K562 (cell line): ENCODE measurements around the gene INPP5D. TPM values are rescaled to one million over a fixed set of nuclear protein-coding genes. Genes with fewer than 3 reads are reported as not detected.

ENCODE experiments used
- CEBPZ ChIP-seq: fragments of 150-350 bp; IDR thresholded peaks from 2 replicates; pipeline ENCODE4 v1.6.1; 2014; ENCODE audit warnings: low read depth, mild to moderate bottlenecking, low read length, borderline replicate concordance
- E4F1 ChIP-seq: fragments of 250-450 bp; sonication (Bioruptor Pico); IDR thresholded peaks from 2 replicates; pipeline ENCODE4 v1.5.0; 2021; ENCODE audit warnings: mild to moderate bottlenecking, borderline replicate concordance
- FOS ChIP-seq: IDR thresholded peaks from 3 replicates; pipeline ENCODE4 v1.6.1; 2011; ENCODE audit not compliant: insufficient read length; ENCODE audit errors: extremely low read depth
- GATA2 ChIP-seq: sonication (generic); formaldehyde crosslinking; IDR thresholded peaks from 2 replicates; pipeline ENCODE4 v1.4.0; 2020; ENCODE audit warnings: mild to moderate bottlenecking, missing genetic modification reagents
- HDAC1 ChIP-seq, 2 experiments: fragments of 450-650 bp; IDR thresholded peaks; 2 replicates each; pipeline ENCODE4 v1.6.1; 2016 to 2017; ENCODE audit warnings: inconsistent platforms in 1 of 2, mild to moderate bottlenecking in 1 of 2, moderate library complexity in 1 of 2
- IRF9 ChIP-seq: fragments of 450-650 bp; IDR thresholded peaks from 2 replicates; pipeline ENCODE4 v1.6.1; 2016; ENCODE audit warnings: missing biosample characterization, missing genetic modification characterization
- KDM1A ChIP-seq, 2 experiments: fragments of 450-650 bp; IDR thresholded peaks; 2 replicates each; pipeline ENCODE4 v1.6.1; 2016; ENCODE audit warnings: mild to moderate bottlenecking in 2 of 2
- NFE2 ChIP-seq: IDR thresholded peaks from 2 replicates; pipeline ENCODE4 v1.6.1; 2014; ENCODE audit warnings: antibody characterized with exemption, low read depth
- NFIC ChIP-seq: fragments of 450-650 bp; IDR thresholded peaks from 2 replicates; pipeline ENCODE4 v1.6.1; 2017; ENCODE audit warnings: mild to moderate bottlenecking, inconsistent platforms
- RBBP5 ChIP-seq: fragments of 200-600 bp; sonication (generic); IDR thresholded peaks from 2 replicates; pipeline ENCODE4 v1.6.1; 2012; ENCODE audit warnings: borderline replicate concordance, mild to moderate bottlenecking, low read length, control low read depth, inconsistent platforms; ENCODE audit not compliant: insufficient read depth, poor library complexity, severe bottlenecking
- SREBF2 ChIP-seq: sonication (generic); formaldehyde crosslinking; IDR thresholded peaks from 2 replicates; pipeline ENCODE4 v1.4.0; 2020; ENCODE audit warnings: mild to moderate bottlenecking, missing genetic modification reagents
- TBL1XR1 ChIP-seq, 2 experiments: IDR thresholded peaks; 2 replicates each; pipeline ENCODE4 v1.6.1; 2012; ENCODE audit warnings: improper control_type of control experiment in 2 of 2, low read length in 2 of 2, mild to moderate bottlenecking in 1 of 2
- ZNF175 ChIP-seq: fragments of 200-800 bp; sonication (Bioruptor generic); IDR thresholded peaks from 2 replicates; pipeline ENCODE4 v1.6.1; 2016; ENCODE audit warnings: low read depth, mild to moderate bottlenecking, missing genetic modification characterization, missing compliant biosample characterization
- ZNF695 ChIP-seq: fragments of 450-650 bp; formaldehyde crosslinking; IDR thresholded peaks from 2 replicates; pipeline ENCODE4 v1.4.0; 2020; ENCODE audit warnings: mild to moderate bottlenecking, moderate library complexity
- polyA plus RNA-seq, 8 experiments: library from polyadenylated mRNA; depleted of rRNA in 4 of 8; stranded (reverse) in 5 of 8; unstranded in 3 of 8; fragments of >200 nt; fragmentation: Nextera tagmentation in 2 of 8; fragmentation: Illumina TruSeq in 1 of 8; extraction: Ambion mirVana in 2 of 8; extraction: Trizol in 1 of 8; gene quantifications; 2 replicates each; pipeline versions ENCODE4 v1.2.1 to v1.2.3, GENCODE V29; 2011 to 2014; ENCODE audit warnings: inconsistent platforms in 1 of 8, missing spikeins in 1 of 8
- total RNA-seq, 7 experiments: library from RNA; depleted of rRNA in 6 of 7; stranded (reverse); fragments of >200 nt in 6 of 7; fragmentation: Illumina TruSeq in 2 of 7; extraction: Trizol in 2 of 7; gene quantifications; 2 replicates each; pipeline versions ENCODE4 v1.2.1 to v1.2.3, GENCODE V29; 2011 to 2021; ENCODE audit warnings: low replicate concordance in 1 of 7
- TF ChIP-seq, protein P1 (sequence below): IDR thresholded peaks from 2 replicates; pipeline ENCODE4 v1.6.1; 2012; ENCODE audit warnings: low read depth, low read length, improper control_type of control experiment, borderline replicate concordance
- TF ChIP-seq, protein P2 (sequence below): fragments of 450-650 bp; IDR thresholded peaks from 2 replicates; pipeline ENCODE4 v1.6.1; 2016; ENCODE audit warnings: antibody characterized with exemption

Gene INPP5D
- total and polyA plus RNA-seq, 9 of the 15 experiments (the other 6 are each of a cell fraction or from before 2014, with no cell fraction given), result 0.55 to 6.2 (median 2.2) TPM

GRCh38 chr2:233179848-233180366, 119.8 kb downstream of the INPP5D start (continued):
- TF ChIP-seq GATA2 (CRISPR knock-in tag) (no peak), KDM1A (IDR thresholded peaks at IDR 0.05) (no peak), CEBPZ (no peak), NFIC (no peak), ZNF695 (no peak), TBL1XR1 (IDR thresholded peaks at IDR 0.05; ENCODE audit: low read length in 2 of 2) (no peak), SREBF2 (no peak), RBBP5 (no peak), NFE2 (no peak), IRF9 (tag) (no peak), ZNF175 (0 out of 2 replicates have a peak, but pooled peaks have one; percentile 56), E4F1 (no peak), HDAC1 (IDR thresholded peaks at IDR 0.05) (no peak), FOS (peak; percentile 11)
- TF ChIP-seq, protein P1, sequence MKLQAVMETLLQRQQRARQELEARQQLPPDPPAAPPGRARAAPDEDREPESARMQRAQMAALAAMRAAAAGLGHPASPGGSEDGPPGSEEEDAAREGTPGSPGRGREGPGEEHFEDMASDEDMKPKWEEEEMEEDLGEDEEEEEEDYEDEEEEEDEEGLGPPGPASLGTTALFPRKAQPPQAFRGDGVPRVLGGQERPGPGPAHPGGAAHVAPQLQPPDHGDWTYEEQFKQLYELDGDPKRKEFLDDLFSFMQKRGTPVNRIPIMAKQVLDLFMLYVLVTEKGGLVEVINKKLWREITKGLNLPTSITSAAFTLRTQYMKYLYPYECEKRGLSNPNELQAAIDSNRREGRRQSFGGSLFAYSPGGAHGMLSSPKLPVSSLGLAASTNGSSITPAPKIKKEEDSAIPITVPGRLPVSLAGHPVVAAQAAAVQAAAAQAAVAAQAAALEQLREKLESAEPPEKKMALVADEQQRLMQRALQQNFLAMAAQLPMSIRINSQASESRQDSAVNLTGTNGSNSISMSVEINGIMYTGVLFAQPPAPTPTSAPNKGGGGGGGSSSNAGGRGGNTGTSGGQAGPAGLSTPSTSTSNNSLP, result no peak
- TF ChIP-seq, protein P2, sequence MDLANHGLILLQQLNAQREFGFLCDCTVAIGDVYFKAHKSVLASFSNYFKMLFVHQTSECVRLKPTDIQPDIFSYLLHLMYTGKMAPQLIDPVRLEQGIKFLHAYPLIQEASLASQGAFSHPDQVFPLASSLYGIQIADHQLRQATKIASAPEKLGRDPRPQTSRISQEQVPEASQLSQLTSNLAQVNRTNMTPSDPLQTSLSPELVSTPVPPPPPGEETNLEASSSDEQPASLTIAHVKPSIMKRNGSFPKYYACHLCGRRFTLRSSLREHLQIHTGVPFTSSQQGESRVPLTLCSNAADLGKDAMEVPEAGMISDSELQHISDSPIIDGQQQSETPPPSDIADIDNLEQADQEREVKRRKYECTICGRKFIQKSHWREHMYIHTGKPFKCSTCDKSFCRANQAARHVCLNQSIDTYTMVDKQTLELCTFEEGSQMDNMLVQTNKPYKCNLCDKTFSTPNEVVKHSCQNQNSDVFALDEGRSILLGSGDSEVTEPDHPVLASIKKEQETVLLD, result no peak
